DOHH2 (cell line): ENCODE measurements around the gene STK25.

ENCODE experiments used
- CTCF ChIP-seq: fragments of 200-600 bp; sonication (generic); IDR thresholded peaks from one replicate; pipeline ENCODE4 v1.5.1; 2014; ENCODE audit warnings: antibody characterized with exemption, mild to moderate bottlenecking, low read depth, low read length; ENCODE audit not compliant: poor library complexity, severe bottlenecking
- EZH2phosphoT487 ChIP-seq: fragments of 200-600 bp; sonication (generic); IDR thresholded peaks from 2 replicates; pipeline ENCODE4 v1.6.1; 2017; ENCODE audit warnings: borderline replicate concordance, mild to moderate bottlenecking, antibody characterized with exemption, low read length, moderate library complexity, mixed read lengths

- TF ChIP-seq CTCF (no peak), EZH2phosphoT487 (no peak)
These were observed at the start of gene STK25 for GRCh38 chr2:241508240-241509154.
